Endothelial cell of umbilical vein (primary cell): ENCODE results near the gene TBC1D8. TPM values are rescaled to one million over a fixed set of nuclear protein-coding genes. Genes with fewer than 3 reads are reported as not detected.
A peak's percentile ranks its signal among the peaks of the same experiment; 100 is the strongest.

Source experiments
- BruUV-seq: library from RNA; stranded (reverse); fragments of 400-500 nt; replicated peaks from 2 replicates; lab custom pipeline; 2021; lab: Mats Ljungman, UMichigan
- CTCF ChIA-PET: fragments of 300-600, 350-600 bp; sonication (Branson Sonifier 250); formaldehyde crosslinking; loops from one replicate; lab custom pipeline; 2021; ENCODE audit warnings: antibody characterized with exemption, inconsistent platforms; lab: Charles Lee
- POLR2A ChIA-PET: fragments of 300-600, 350-600 bp; sonication (Branson Sonifier 250); formaldehyde crosslinking; loops from one replicate; lab custom pipeline; 2021; ENCODE audit warnings: antibody characterized with exemption, inconsistent platforms; lab: Charles Lee
- DNase-seq: peaks from one replicate; pipeline ENCODE4 v3.0.0-alpha.2; 2011; ENCODE audit warnings: low read depth, low spot score
- FAIRE-seq: peaks from 2 replicates; lab custom pipeline; 2011; peaks lifted over from hg19 to GRCh38; lab: Jason Lieb, UNC
- H2AFZ ChIP-seq: 2 replicates; pipeline ENCODE4 v1.6.0; 2012; ENCODE audit warnings: low read depth, low read length, control low read depth, inconsistent platforms
- H3K27ac ChIP-seq: 2 replicates; pipeline ENCODE4 v1.5.1; 2011; ENCODE audit warnings: low read depth, mild to moderate bottlenecking, control low read depth, low read length, moderate library complexity; ENCODE audit not compliant: insufficient read depth
- H3K27me3 ChIP-seq, 2 experiments: 2 replicates each; pipeline versions ENCODE4 v1.6.0 to v1.6.1; 2011; ENCODE audit warnings: low read length in 2 of 2, mixed read lengths in 1 of 2; ENCODE audit not compliant: control insufficient read depth in 2 of 2, insufficient read depth in 2 of 2
- H3K36me3 ChIP-seq, 2 experiments: 2 replicates in 1 of 2; 3 replicates in 1 of 2; pipeline ENCODE4 v1.5.1; 2011; ENCODE audit warnings: low read length in 2 of 2, mild to moderate bottlenecking in 1 of 2, moderate library complexity in 1 of 2; ENCODE audit not compliant: control insufficient read depth in 2 of 2, insufficient read depth in 2 of 2; ENCODE audit errors: extremely low read depth in 1 of 2
- H3K4me1 ChIP-seq: 3 replicates; pipeline ENCODE4 v1.5.1; 2011; ENCODE audit warnings: mild to moderate bottlenecking, low read length; ENCODE audit not compliant: control insufficient read depth, insufficient read depth; ENCODE audit errors: extremely low read depth
- H3K4me2 ChIP-seq: 2 replicates; pipeline ENCODE4 v1.6.1; 2011; ENCODE audit warnings: low read length, control low read depth, mixed read lengths; ENCODE audit not compliant: insufficient read depth
- H3K4me3 ChIP-seq, 3 experiments: fragments of 200-600 bp in 1 of 3; sonication (generic), shearing (Covaris generic) in 1 of 3; replicated peaks in 1 of 3; 2 replicates each; pipeline ENCODE4 v1.5.1; 2011 to 2016; ENCODE audit warnings: control low read depth in 3 of 3, low read length in 3 of 3, mild to moderate bottlenecking in 2 of 3, inconsistent platforms in 1 of 3, low read depth in 1 of 3, moderate library complexity in 1 of 3; ENCODE audit not compliant: insufficient read depth in 1 of 3
- H3K79me2 ChIP-seq: 2 replicates; pipeline ENCODE4 v1.6.0; 2012; ENCODE audit warnings: low read length, inconsistent platforms; ENCODE audit not compliant: control insufficient read depth, insufficient read depth
- H3K9ac ChIP-seq: replicated peaks from 2 replicates; pipeline ENCODE3; 2011; ENCODE audit warnings: low read length, control low read depth; ENCODE audit not compliant: insufficient read depth; ENCODE audit errors: extremely low read depth
- H3K9me1 ChIP-seq: replicated peaks from 3 replicates; pipeline ENCODE4 v1.6.0; 2011; ENCODE audit warnings: mild to moderate bottlenecking, low read length; ENCODE audit not compliant: control insufficient read depth, insufficient read depth; ENCODE audit errors: extremely low read depth
- H3K9me3 ChIP-seq: replicated peaks from 2 replicates; pipeline ENCODE4 v1.5.1; 2012; ENCODE audit warnings: low read length, inconsistent platforms; ENCODE audit not compliant: control insufficient read depth, insufficient read depth
- H4K20me1 ChIP-seq: replicated peaks from 2 replicates; pipeline ENCODE3; 2011; ENCODE audit warnings: mild to moderate bottlenecking, low read length; ENCODE audit not compliant: control insufficient read depth, insufficient read depth; ENCODE audit errors: extremely low read depth
- CTCF ChIP-seq, 2 donors: IDR thresholded peaks; 1 replicate in 1 of 2; 2 replicates in 1 of 2; pipeline ENCODE4 v1.5.1; 2011; ENCODE audit warnings: low read length in 2 of 2, mild to moderate bottlenecking in 2 of 2, moderate library complexity in 2 of 2, control low read depth in 1 of 2, inconsistent platforms in 1 of 2, low read depth in 1 of 2; ENCODE audit not compliant: insufficient read depth in 1 of 2; ENCODE audit errors: extremely low read depth in 1 of 2
- EZH2 ChIP-seq: IDR thresholded peaks from 2 replicates; pipeline ENCODE4 v1.6.1; 2012; ENCODE audit warnings: borderline replicate concordance, low read depth, mild to moderate bottlenecking, moderate library complexity, low read length, inconsistent platforms; ENCODE audit not compliant: severe bottlenecking
- GATA2 ChIP-seq: IDR thresholded peaks from 2 replicates; pipeline ENCODE4 v1.7.0; 2011; ENCODE audit warnings: low read depth, mild to moderate bottlenecking, moderate library complexity, mixed read lengths, low read length; ENCODE audit not compliant: insufficient read length, insufficient read depth
- JUN ChIP-seq: IDR thresholded peaks from 2 replicates; pipeline ENCODE4 v1.6.1; 2011; ENCODE audit warnings: borderline replicate concordance, low read depth; ENCODE audit not compliant: insufficient read length, insufficient read depth
- MAX ChIP-seq: IDR thresholded peaks from 2 replicates; pipeline ENCODE4 v1.6.1; 2011; ENCODE audit not compliant: insufficient read depth, insufficient read length
- MYC ChIP-seq: IDR thresholded peaks from one replicate; pipeline ENCODE4 v1.6.1; 2011; ENCODE audit warnings: mild to moderate bottlenecking, low read depth, low read length
- POLR2A ChIP-seq: IDR thresholded peaks from 2 replicates; pipeline ENCODE4 v1.6.1; 2012; ENCODE audit warnings: low read depth, mild to moderate bottlenecking, control low read depth, low read length
- POLR2AphosphoS5 ChIP-seq: IDR thresholded peaks from 2 replicates; pipeline ENCODE4 v1.6.1; 2012; ENCODE audit warnings: low read depth, mild to moderate bottlenecking, control low read depth, low read length, moderate library complexity; ENCODE audit not compliant: insufficient read depth
- dilution Hi-C: fragments of 300-500 bp; cut with MboI; formaldehyde crosslinking; loops from one replicate; pipeline ENCODE4 v1.15.0; 2019; ENCODE audit warnings: low sequenced_read_pairs; ENCODE audit not compliant: extremely low pct_ligation_motif_present
- intact Hi-C: fragments of 100-400 bp; cut with micrococcal nuclease; formaldehyde crosslinking; loops from one replicate; pipeline ENCODE4 v1.10.0; 2022
- polyA plus RNA-seq, 4 experiments: library from polyadenylated mRNA; depleted of rRNA in 3 of 4; stranded (reverse) in 3 of 4; unstranded in 1 of 4; fragments of >200 nt; gene quantifications; 2 replicates each; pipeline versions ENCODE4 v1.2.1 to v1.2.3, GENCODE V29; 2011 to 2012; ENCODE audit warnings: missing spikeins in 1 of 4
- total RNA-seq: library from RNA; stranded (reverse); gene quantifications from 2 replicates; pipeline ENCODE4 v1.2.3, GENCODE V29; 2021

Gene TBC1D8
- total and polyA plus RNA-seq, 2 donors (not counting 3 experiments of a cell fraction or from before 2014, with no cell fraction given), result 28.5 to 32.1 TPM

GRCh38 chr2:101026253-101026701 is 124.9 kb downstream of the TBC1D8 start:
- no peak overlapping the region for H3K4me2 ChIP-seq
- BruUV-seq, result no TSS peak
- no peaks in the 10 kb centered on the region for H3K9me3 ChIP-seq
- H4K20me1 ChIP-seq, result no peaks in the 10 kb centered on the region
- H3K4me3 ChIP-seq, result no peak overlapping the region
- FAIRE-seq (no peak), DNase-seq (peak; percentile 56)
- H3K9me1 ChIP-seq, result no peaks in the 10 kb centered on the region
- ChIA-PET POLR2A (no interaction called here), CTCF (interaction anchor here (0.9 to 2.2 kb wide), 8 partner anchors 10 to 296 kb away, joined by 3 to 12 read pairs (median 4); no protein-coding TSS in a partner anchor)
- TF ChIP-seq POLR2A, result no peak
- TF ChIP-seq JUN, result no peak
- no peak for TF ChIP-seq MAX
- TF ChIP-seq MYC, result no peak
- no peaks in the 10 kb centered on the region for H3K79me2 ChIP-seq
- no peak overlapping the region for H3K27ac ChIP-seq
- H2AFZ ChIP-seq, result no peak overlapping the region
- peaks cover 12 to 18% of the 10 kb centered on the region in 2 experiments for H3K36me3 ChIP-seq
- intact Hi-C loops, result no loop called here
- dilution Hi-C loops, result loop anchor here (25.0 kb wide), 1 partner anchor 186 kb away; no protein-coding TSS in a partner anchor
- H3K27me3 ChIP-seq, result no peaks in the 10 kb centered on the region
- no peaks in the 10 kb centered on the region for H3K4me1 ChIP-seq
- no peak overlapping the region for H3K9ac ChIP-seq

- H3K27ac ChIP-seq, result no peak overlapping the region
- intact Hi-C loops (no loop called here), dilution Hi-C loops (loop anchor here (25.0 kb wide), 1 partner anchor 187 kb away; no protein-coding TSS in a partner anchor)
- H3K9me1 ChIP-seq, result no peaks in the 10 kb centered on the region
- no peak overlapping the region for H2AFZ ChIP-seq
- H3K4me2 ChIP-seq, result no peak overlapping the region
- H3K9ac ChIP-seq, result no peak overlapping the region
- H3K79me2 ChIP-seq, result no peaks in the 10 kb centered on the region
- CTCF ChIA-PET, result interaction anchor here (0.9 to 1.8 kb wide), 5 partner anchors 11 to 295 kb away, joined by 3 to 9 read pairs (median 4); no protein-coding TSS in a partner anchor
- TF ChIP-seq POLR2AphosphoS5 (no peak), GATA2 (no peak), CTCF (IDR thresholded peaks at IDR 0.05; ENCODE audit: extremely low read depth in 1 of 2, insufficient read depth in 1 of 2, low read depth in 1 of 2, low read length in 2 of 2) (no peak), POLR2A (no peak), EZH2 (no peak)
- POLR2A ChIA-PET, result no interaction called here
- H3K36me3 ChIP-seq, result peaks cover 15 to 20% of the 10 kb centered on the region in 2 experiments
- no peaks in the 10 kb centered on the region for H4K20me1 ChIP-seq
- DNase-seq (no peak), FAIRE-seq (no peak)
- no peaks in the 10 kb centered on the region for H3K27me3 ChIP-seq
- no peak overlapping the region for H3K4me3 ChIP-seq
- no peaks in the 10 kb centered on the region for H3K4me1 ChIP-seq
- H3K9me3 ChIP-seq, result no peaks in the 10 kb centered on the region
- BruUV-seq, result no TSS peak
Measured at GRCh38 chr2:101025561-101025960, 125.6 kb downstream of the TBC1D8 start.
